HepG2 (cell line): ENCODE measurements around the gene LRP1B.

Experiments used
- CTCF ChIP-seq: sonication (generic); formaldehyde crosslinking; IDR thresholded peaks from 2 replicates; pipeline ENCODE4 v1.5.0; 2020; ENCODE audit warnings: mild to moderate bottlenecking, missing genetic modification reagents, moderate library complexity
- ELF1 ChIP-seq: sonication (generic); formaldehyde crosslinking; IDR thresholded peaks from 2 replicates; pipeline ENCODE4 v1.4.0; 2020; ENCODE audit warnings: missing genetic modification reagents
- JUNB ChIP-seq: sonication (generic); formaldehyde crosslinking; IDR thresholded peaks from 2 replicates; pipeline ENCODE4 v1.8.0; 2022; ENCODE audit warnings: missing genetic modification reagents, mild to moderate bottlenecking, borderline replicate concordance
- KDM1A ChIP-seq: IDR thresholded peaks from 2 replicates; pipeline ENCODE4 v1.6.1; 2016; ENCODE audit warnings: missing compliant biosample characterization
- MTF1 ChIP-seq: sonication (generic); formaldehyde crosslinking; IDR thresholded peaks from 2 replicates; pipeline ENCODE4 v1.5.0; 2020; ENCODE audit warnings: missing genetic modification reagents
- MXD4 ChIP-seq: IDR thresholded peaks from 2 replicates; pipeline ENCODE4 v1.6.1; 2016; ENCODE audit warnings: mild to moderate bottlenecking, missing biosample characterization, missing genetic modification reagents
- POLR2A ChIP-seq, 2 experiments: IDR thresholded peaks; 2 replicates each; pipeline ENCODE4 v1.6.1; 2011; ENCODE audit warnings: low read depth in 2 of 2, low read length in 2 of 2, mild to moderate bottlenecking in 1 of 2, moderate library complexity in 1 of 2; ENCODE audit not compliant: insufficient read depth in 1 of 2
- SCMH1 ChIP-seq: sonication (generic); formaldehyde crosslinking; IDR thresholded peaks from 2 replicates; pipeline ENCODE4 v1.9.0; 2021; ENCODE audit warnings: missing genetic modification reagents, mild to moderate bottlenecking, borderline replicate concordance
- SMC3 ChIP-seq: IDR thresholded peaks from 2 replicates; pipeline ENCODE4 v1.6.1; 2011; ENCODE audit warnings: low read length, improper control_type of control experiment
- ZBTB7A ChIP-seq: sonication (generic); formaldehyde crosslinking; IDR thresholded peaks from 2 replicates; pipeline ENCODE4 v1.8.0; 2022; ENCODE audit warnings: mild to moderate bottlenecking, missing genetic modification reagents
- ZNF124 ChIP-seq: sonication (generic); formaldehyde crosslinking; IDR thresholded peaks from 2 replicates; pipeline ENCODE4 v1.4.0; 2020; ENCODE audit warnings: missing genetic modification reagents
- ZNF710 ChIP-seq: sonication (generic); formaldehyde crosslinking; IDR thresholded peaks from 2 replicates; pipeline ENCODE4 v1.5.0; 2020; ENCODE audit warnings: mild to moderate bottlenecking, missing genetic modification reagents, borderline replicate concordance

GRCh38 chr2:141560723-141561122 is 570.1 kb downstream of the LRP1B start:
- no peak for TF ChIP-seq POLR2A (IDR thresholded peaks at IDR 0.05; ENCODE audit: insufficient read depth in 1 of 2, low read depth in 2 of 2, low read length in 2 of 2)
- no peak for TF ChIP-seq MXD4 (CRISPR knock-in tag)
- TF ChIP-seq MTF1 (CRISPR knock-in tag) = no peak
- TF ChIP-seq SMC3 = no peak
- TF ChIP-seq JUNB = no peak
- TF ChIP-seq CTCF (CRISPR knock-in tag) = no peak
- TF ChIP-seq ZNF710 (CRISPR knock-in tag) = no peak
- no peak for TF ChIP-seq SCMH1 (CRISPR knock-in tag)
- no peak for TF ChIP-seq ELF1 (CRISPR knock-in tag)
- TF ChIP-seq KDM1A (CRISPR knock-in tag) = no peak
- no peak for TF ChIP-seq ZBTB7A (CRISPR knock-in tag)
- TF ChIP-seq ZNF124 (CRISPR knock-in tag) = no peak
